NT2/D1 (cell line): ENCODE data around the gene BACE2.

Experiments used
- SUZ12 ChIP-seq: IDR thresholded peaks from 2 replicates; pipeline ENCODE4 v1.6.1; 2011; ENCODE audit not compliant: insufficient read length, insufficient read depth; ENCODE audit errors: extremely low read depth
- YY1 ChIP-seq: IDR thresholded peaks from 2 replicates; pipeline ENCODE4 v1.6.1; 2011; ENCODE audit not compliant: insufficient read length, insufficient read depth
- ZNF274 ChIP-seq: IDR thresholded peaks from 2 replicates; pipeline ENCODE4 v1.6.1; 2011; ENCODE audit warnings: mild to moderate bottlenecking, low read depth, low read length

DNA sequence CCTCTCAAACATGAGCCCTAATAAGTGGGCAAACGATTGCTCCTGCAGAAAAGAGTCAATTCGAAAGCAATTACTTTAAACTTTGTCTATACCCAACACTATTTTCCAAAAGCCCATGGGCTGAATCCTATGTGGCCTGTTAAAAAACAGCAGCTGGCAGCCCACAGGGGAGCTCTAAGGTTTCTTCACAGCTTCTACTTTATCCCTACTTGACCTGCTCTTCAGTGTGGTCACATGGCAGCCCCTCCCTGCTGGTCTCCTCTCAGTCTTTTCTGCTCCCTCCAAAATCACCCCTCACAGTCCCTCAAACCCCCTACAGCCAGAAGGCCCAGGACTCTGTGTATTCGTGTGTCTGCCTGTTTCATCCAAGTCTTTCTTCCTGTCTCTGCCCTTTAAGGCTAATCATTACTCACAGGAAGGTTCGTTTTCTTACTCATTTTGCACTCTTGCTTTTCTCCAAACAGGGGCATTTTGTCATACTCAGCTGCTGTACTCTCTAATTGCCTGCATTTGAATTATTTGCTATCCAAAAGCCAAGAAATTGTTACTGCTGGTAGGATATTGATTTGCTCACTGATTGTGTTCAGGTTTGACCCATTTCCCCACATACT lies 86.2 kb downstream of the BACE2 start:
- TF ChIP-seq ZNF274 (no peak), YY1 (no peak), SUZ12 (no peak)
